ENCODE results near the gene YOD1. TPM values are rescaled to one million over a fixed set of nuclear protein-coding genes. Genes with fewer than 3 reads are reported as not detected.

The YOD1 gene
- total and polyA plus RNA-seq, 4 experiments from 2014 or later = 0.47 to 10.0 (median 5.1) TPM

- H3K4me3 ChIP-seq (ENCODE audit: low read length in 2 of 2) = no peak overlapping the region
- no peaks in the 10 kb centered on the region for H3K4me1 ChIP-seq (ENCODE audit: insufficient read depth, low read length)
- no peak overlapping the region for H3K4me3 Mint-ChIP-seq
- no peaks in the 10 kb centered on the region for H3K36me3 ChIP-seq (ENCODE audit: insufficient read depth, low read length)
- H3K9me3 ChIP-seq (ENCODE audit: control insufficient read depth in 1 of 2, low read length in 2 of 2) = no peaks in the 10 kb centered on the region
- no peak overlapping the region for H3K27ac Mint-ChIP-seq
- H3K27ac ChIP-seq (ENCODE audit: low read depth, low read length) = no peak overlapping the region
- H3K27me3 ChIP-seq (ENCODE audit: insufficient read depth, low read length) = no peaks in the 10 kb centered on the region
- no peak for DNase-seq
- no peaks in the 10 kb centered on the region for H3K9me3 Mint-ChIP-seq
- H3K4me1 Mint-ChIP-seq = peaks cover 0 to 6% (median 2%) of the 10 kb centered on the region in 4 donors
- peaks cover 2 to 23% of the 10 kb centered on the region in 2 donors for H3K36me3 Mint-ChIP-seq
- POLR2A ChIA-PET (ENCODE audit: partially characterized antibody) = no interaction called here
- intact Hi-C loops (cut with micrococcal nuclease) = no loop called here
- no peaks in the 10 kb centered on the region for H3K27me3 Mint-ChIP-seq
- CTCF ChIA-PET (ENCODE audit: partially characterized antibody) = interaction anchor here (2.2 kb wide), 1 partner anchor 14 kb away, joined by 5 read pairs; no protein-coding TSS in a partner anchor
Measured at GRCh38 chr1:207064561-207064960, 13.6 kb upstream of the YOD1 start.

- Histone ChIP-seq H3K4me1 (ENCODE audit: insufficient read depth, low read length) (no peaks in the 10 kb centered on the region), H3K4me3 (ENCODE audit: low read length in 2 of 2) (no peak overlapping the region), H3K9me3 (ENCODE audit: control insufficient read depth in 1 of 2, low read length in 2 of 2) (no peaks in the 10 kb centered on the region), H3K36me3 (ENCODE audit: insufficient read depth, low read length) (no peaks in the 10 kb centered on the region), H3K27ac (ENCODE audit: low read depth, low read length) (no peak overlapping the region), H3K27me3 (ENCODE audit: insufficient read depth, low read length) (no peaks in the 10 kb centered on the region)
- DNase-seq = no peak
- POLR2A ChIA-PET (ENCODE audit: partially characterized antibody) = no interaction called here
- CTCF ChIA-PET (ENCODE audit: partially characterized antibody) = interaction anchor here (2.2 kb wide), 1 partner anchor 13 kb away, joined by 5 read pairs; no protein-coding TSS in a partner anchor
- Mint-ChIP-seq H3K27ac (no peak overlapping the region), H3K9me3 (no peaks in the 10 kb centered on the region), H3K27me3 (no peaks in the 10 kb centered on the region), H3K4me1 (no peaks in the 10 kb centered on the region), H3K4me3 (no peak overlapping the region), H3K36me3 (peaks cover 2 to 18% of the 10 kb centered on the region in 2 donors)
- intact Hi-C loops (cut with micrococcal nuclease) = no loop called here
Measured at GRCh38 chr1:207063014-207063413, 12.0 kb upstream of the YOD1 start.

GRCh38 chr1:207062058-207062457 lies 11.1 kb upstream of the YOD1 start:
- H3K27me3 Mint-ChIP-seq = no peaks in the 10 kb centered on the region
- no peaks in the 10 kb centered on the region for H3K4me1 Mint-ChIP-seq
- no peaks in the 10 kb centered on the region for H3K9me3 Mint-ChIP-seq
- H3K36me3 ChIP-seq (ENCODE audit: insufficient read depth, low read length) = no peaks in the 10 kb centered on the region
- peaks cover 2 to 18% of the 10 kb centered on the region in 2 donors for H3K36me3 Mint-ChIP-seq
- no peak for DNase-seq
- no peak overlapping the region for H3K4me3 Mint-ChIP-seq
- H3K4me3 ChIP-seq (ENCODE audit: low read length in 2 of 2) = no peak overlapping the region
- no peak overlapping the region for H3K27ac ChIP-seq (ENCODE audit: low read depth, low read length)
- no peaks in the 10 kb centered on the region for H3K9me3 ChIP-seq (ENCODE audit: control insufficient read depth in 1 of 2, low read length in 2 of 2)
- POLR2A ChIA-PET (ENCODE audit: partially characterized antibody) = no interaction called here
- H3K27ac Mint-ChIP-seq = no peak overlapping the region
- CTCF ChIA-PET (ENCODE audit: partially characterized antibody) = interaction anchor here (1.1 kb wide), 1 partner anchor 9 kb away, joined by 3 read pairs; no protein-coding TSS in a partner anchor
- no peaks in the 10 kb centered on the region for H3K4me1 ChIP-seq (ENCODE audit: insufficient read depth, low read length)
- intact Hi-C loops (cut with micrococcal nuclease) = no loop called here
- H3K27me3 ChIP-seq (ENCODE audit: insufficient read depth, low read length) = no peaks in the 10 kb centered on the region

- no peak overlapping the region for H3K4me3 ChIP-seq (ENCODE audit: low read length in 2 of 2)
- H3K36me3 Mint-ChIP-seq = peaks cover 2 to 18% of the 10 kb centered on the region in 2 donors
- no peaks in the 10 kb centered on the region for H3K9me3 ChIP-seq (ENCODE audit: control insufficient read depth in 1 of 2, low read length in 2 of 2)
- H3K27ac ChIP-seq (ENCODE audit: low read depth, low read length) = no peak overlapping the region
- peak overlapping the region in 1 of 7 donors; percentile 35 for H3K27ac Mint-ChIP-seq
- POLR2A ChIA-PET (ENCODE audit: partially characterized antibody) = no interaction called here
- CTCF ChIA-PET (ENCODE audit: partially characterized antibody) = interaction anchor here (0.7 to 2.6 kb wide), 5 partner anchors 11 to 24 kb away, joined by 4 to 9 read pairs (median 5); no protein-coding TSS in a partner anchor
- no peaks in the 10 kb centered on the region for H3K4me1 ChIP-seq (ENCODE audit: insufficient read depth, low read length)
- no peak for DNase-seq
- no peaks in the 10 kb centered on the region for H3K4me1 Mint-ChIP-seq
- H3K27me3 ChIP-seq (ENCODE audit: insufficient read depth, low read length) = no peaks in the 10 kb centered on the region
- no peaks in the 10 kb centered on the region for H3K27me3 Mint-ChIP-seq
- no peaks in the 10 kb centered on the region for H3K9me3 Mint-ChIP-seq
- intact Hi-C loops (cut with micrococcal nuclease) = no loop called here
- H3K4me3 Mint-ChIP-seq = no peak overlapping the region
- H3K36me3 ChIP-seq (ENCODE audit: insufficient read depth, low read length) = no peaks in the 10 kb centered on the region
Measured at GRCh38 chr1:207060596-207060995, 9.6 kb upstream of the YOD1 start.

DNA sequence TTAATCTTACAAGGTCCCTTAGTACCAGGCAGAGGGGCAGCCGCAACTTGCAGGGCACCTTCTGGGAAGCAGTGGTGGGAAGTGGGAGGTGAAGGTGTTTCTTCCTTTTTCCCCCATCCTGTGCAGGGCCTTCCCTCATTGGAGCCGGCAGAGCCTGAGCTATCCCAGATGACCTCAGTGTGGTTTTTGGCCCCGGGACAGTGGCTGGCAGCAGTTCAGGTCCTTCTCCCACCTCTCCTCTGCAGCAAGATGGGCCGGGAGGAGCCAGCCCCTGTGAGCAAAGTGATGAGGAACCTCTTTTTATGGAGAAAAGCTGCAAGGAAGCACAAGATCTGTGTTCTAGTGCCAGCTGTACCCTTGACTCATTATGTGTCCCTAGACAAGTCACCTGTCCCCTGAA lies 8.9 kb upstream of the YOD1 start:
- ChIA-PET POLR2A (ENCODE audit: partially characterized antibody) (no interaction called here), CTCF (ENCODE audit: partially characterized antibody) (interaction anchor here (0.7 to 2.6 kb wide), 4 partner anchors 10 to 24 kb away, joined by 4 to 9 read pairs (median 6); no protein-coding TSS in a partner anchor)
- intact Hi-C loops (cut with micrococcal nuclease) = no loop called here
- Mint-ChIP-seq H3K4me3 (no peak overlapping the region), H3K4me1 (peaks cover 0 to 2% (median 0%) of the 10 kb centered on the region in 4 donors), H3K27me3 (no peaks in the 10 kb centered on the region), H3K27ac (no peak overlapping the region), H3K36me3 (peaks cover 2 to 18% of the 10 kb centered on the region in 2 donors), H3K9me3 (no peaks in the 10 kb centered on the region)
- H3K36me3 ChIP-seq (ENCODE audit: insufficient read depth, low read length) = no peaks in the 10 kb centered on the region
- H3K27me3 ChIP-seq (ENCODE audit: insufficient read depth, low read length) = no peaks in the 10 kb centered on the region
- no peaks in the 10 kb centered on the region for H3K9me3 ChIP-seq (ENCODE audit: control insufficient read depth in 1 of 2, low read length in 2 of 2)
- H3K4me3 ChIP-seq (ENCODE audit: low read length in 2 of 2) = no peak overlapping the region
- no peak for DNase-seq
- no peak overlapping the region for H3K27ac ChIP-seq (ENCODE audit: low read depth, low read length)
- H3K4me1 ChIP-seq (ENCODE audit: insufficient read depth, low read length) = no peaks in the 10 kb centered on the region

GRCh38 chr1:207058878-207059867 lies 8.2 kb upstream of the YOD1 start:
- intact Hi-C loops (cut with micrococcal nuclease) = no loop called here
- H3K27me3 ChIP-seq (ENCODE audit: insufficient read depth, low read length) = no peaks in the 10 kb centered on the region
- peak overlapping the region in 1 of 7 donors; percentile 43 for H3K27ac Mint-ChIP-seq
- no peaks in the 10 kb centered on the region for H3K4me1 ChIP-seq (ENCODE audit: insufficient read depth, low read length)
- no peak for DNase-seq
- H3K27ac ChIP-seq (ENCODE audit: low read depth, low read length) = no peak overlapping the region
- H3K4me3 Mint-ChIP-seq = no peak overlapping the region
- H3K9me3 ChIP-seq (ENCODE audit: control insufficient read depth in 1 of 2, low read length in 2 of 2) = no peaks in the 10 kb centered on the region
- ChIA-PET POLR2A (ENCODE audit: partially characterized antibody) (no interaction called here), CTCF (ENCODE audit: partially characterized antibody) (interaction anchor here (1.1 to 2.6 kb wide), 4 partner anchors 9 to 442 kb away, joined by 3 to 9 read pairs (median 6); no protein-coding TSS in a partner anchor)
- H3K36me3 Mint-ChIP-seq = peaks cover 2 to 18% of the 10 kb centered on the region in 2 donors
- H3K36me3 ChIP-seq (ENCODE audit: insufficient read depth, low read length) = no peaks in the 10 kb centered on the region
- no peaks in the 10 kb centered on the region for H3K27me3 Mint-ChIP-seq
- no peak overlapping the region for H3K4me3 ChIP-seq (ENCODE audit: low read length in 2 of 2)
- no peaks in the 10 kb centered on the region for H3K9me3 Mint-ChIP-seq
- H3K4me1 Mint-ChIP-seq = peaks cover 0 to 9% (median 3%) of the 10 kb centered on the region in 4 donors

GRCh38 chr1:207058252-207058651 lies 7.2 kb upstream of the YOD1 start:
- no peak overlapping the region for H3K4me3 ChIP-seq (ENCODE audit: low read length in 2 of 2)
- H3K9me3 Mint-ChIP-seq = no peaks in the 10 kb centered on the region
- ChIA-PET POLR2A (ENCODE audit: partially characterized antibody) (no interaction called here), CTCF (ENCODE audit: partially characterized antibody) (interaction anchor here (1.1 to 2.6 kb wide), 3 partner anchors 8 to 443 kb away, joined by 3 to 9 read pairs (median 4); no protein-coding TSS in a partner anchor)
- H3K4me3 Mint-ChIP-seq = no peak overlapping the region
- no peak overlapping the region for H3K27ac ChIP-seq (ENCODE audit: low read depth, low read length)
- H3K4me1 ChIP-seq (ENCODE audit: insufficient read depth, low read length) = peaks cover 5% of the 10 kb centered on the region
- peaks cover 2 to 11% of the 10 kb centered on the region in 2 donors for H3K36me3 Mint-ChIP-seq
- no peaks in the 10 kb centered on the region for H3K27me3 ChIP-seq (ENCODE audit: insufficient read depth, low read length)
- intact Hi-C loops (cut with micrococcal nuclease) = no loop called here
- H3K36me3 ChIP-seq (ENCODE audit: insufficient read depth, low read length) = no peaks in the 10 kb centered on the region
- H3K4me1 Mint-ChIP-seq = peaks cover 3 to 16% (median 8%) of the 10 kb centered on the region in 4 donors
- no peaks in the 10 kb centered on the region for H3K27me3 Mint-ChIP-seq
- DNase-seq = no peak
- no peak overlapping the region for H3K27ac Mint-ChIP-seq
- no peaks in the 10 kb centered on the region for H3K9me3 ChIP-seq (ENCODE audit: control insufficient read depth in 1 of 2, low read length in 2 of 2)
